ENCODE measurements around the gene PNPLA3.

GRCh38 chr22:43983808-43984207 lies 60.2 kb downstream of the PNPLA3 start:
- TF ChIP-seq, protein P1, sequence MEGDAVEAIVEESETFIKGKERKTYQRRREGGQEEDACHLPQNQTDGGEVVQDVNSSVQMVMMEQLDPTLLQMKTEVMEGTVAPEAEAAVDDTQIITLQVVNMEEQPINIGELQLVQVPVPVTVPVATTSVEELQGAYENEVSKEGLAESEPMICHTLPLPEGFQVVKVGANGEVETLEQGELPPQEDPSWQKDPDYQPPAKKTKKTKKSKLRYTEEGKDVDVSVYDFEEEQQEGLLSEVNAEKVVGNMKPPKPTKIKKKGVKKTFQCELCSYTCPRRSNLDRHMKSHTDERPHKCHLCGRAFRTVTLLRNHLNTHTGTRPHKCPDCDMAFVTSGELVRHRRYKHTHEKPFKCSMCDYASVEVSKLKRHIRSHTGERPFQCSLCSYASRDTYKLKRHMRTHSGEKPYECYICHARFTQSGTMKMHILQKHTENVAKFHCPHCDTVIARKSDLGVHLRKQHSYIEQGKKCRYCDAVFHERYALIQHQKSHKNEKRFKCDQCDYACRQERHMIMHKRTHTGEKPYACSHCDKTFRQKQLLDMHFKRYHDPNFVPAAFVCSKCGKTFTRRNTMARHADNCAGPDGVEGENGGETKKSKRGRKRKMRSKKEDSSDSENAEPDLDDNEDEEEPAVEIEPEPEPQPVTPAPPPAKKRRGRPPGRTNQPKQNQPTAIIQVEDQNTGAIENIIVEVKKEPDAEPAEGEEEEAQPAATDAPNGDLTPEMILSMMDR (IDR thresholded peaks at IDR 0.05) = no peak
- TF ChIP-seq POLR2A (IDR thresholded peaks at IDR 0.05) = no peak
